Activated CD4-positive, alpha-beta T cell treated with anti-CD3 and anti-CD28 coated beads for 36 hours (primary cell): ENCODE measurements around the gene KRT84. TPM values are rescaled to one million over a fixed set of nuclear protein-coding genes. Genes with fewer than 3 reads are reported as not detected.
A peak's percentile ranks its signal among the peaks of the same experiment; 100 is the strongest.

Source experiments
- ATAC-seq: fragments of 200-7000 bp; cut with Tn5 transposase; one replicate; pipeline ENCODE4 v1.10.0; 2021; ENCODE audit warnings: mild to moderate bottlenecking, moderate library complexity
- CTCF ChIA-PET: fragments of 350-600 bp; sonication (Branson Sonifier 250); formaldehyde crosslinking; loops from one replicate; lab custom pipeline; 2021; ENCODE audit warnings: antibody characterized with exemption; lab: Charles Lee
- POLR2A ChIA-PET: fragments of 350-600 bp; sonication (Branson Sonifier 250); formaldehyde crosslinking; loops from one replicate; lab custom pipeline; 2021; ENCODE audit warnings: antibody characterized with exemption, inconsistent platforms; lab: Charles Lee
- DNase-seq: peaks from one replicate; pipeline ENCODE4 v3.0.0-alpha.2; 2020
- H3K27ac Mint-ChIP-seq: one replicate; pipeline ENCODE4 v1.8.0; 2021; ENCODE audit warnings: mixed read lengths
- H3K27me3 Mint-ChIP-seq: one replicate; pipeline ENCODE4 v1.8.0; 2021; ENCODE audit warnings: mixed read lengths
- H3K36me3 Mint-ChIP-seq: one replicate; pipeline ENCODE4 v1.8.0; 2021; ENCODE audit warnings: low read depth, mixed read lengths
- H3K4me1 Mint-ChIP-seq: one replicate; pipeline ENCODE4 v1.8.0; 2021; ENCODE audit warnings: mixed read lengths
- H3K4me3 Mint-ChIP-seq: one replicate; pipeline ENCODE4 v1.8.0; 2021; ENCODE audit warnings: mild to moderate bottlenecking, moderate library complexity, mixed read lengths
- H3K9me3 Mint-ChIP-seq: one replicate; pipeline ENCODE4 v1.8.0; 2021; ENCODE audit warnings: low read depth, mixed read lengths
- intact Hi-C, 2 experiments: fragments of 100-400 bp; cut with DNase I in 1 of 2; cut with micrococcal nuclease in 1 of 2; formaldehyde crosslinking; loops; one replicate each; pipeline versions ENCODE4 v1.14.2 to v1.15.1; 2022 to 2024; cut with DNase I, micrococcal nuclease
- total RNA-seq, 2 experiments: library from RNA; stranded (reverse); gene quantifications; one replicate each; pipeline ENCODE4 v1.2.3, GENCODE V29; 2021

KRT84 gene
- total RNA-seq, 2 experiments from 2014 or later, result not detected

DNA sequence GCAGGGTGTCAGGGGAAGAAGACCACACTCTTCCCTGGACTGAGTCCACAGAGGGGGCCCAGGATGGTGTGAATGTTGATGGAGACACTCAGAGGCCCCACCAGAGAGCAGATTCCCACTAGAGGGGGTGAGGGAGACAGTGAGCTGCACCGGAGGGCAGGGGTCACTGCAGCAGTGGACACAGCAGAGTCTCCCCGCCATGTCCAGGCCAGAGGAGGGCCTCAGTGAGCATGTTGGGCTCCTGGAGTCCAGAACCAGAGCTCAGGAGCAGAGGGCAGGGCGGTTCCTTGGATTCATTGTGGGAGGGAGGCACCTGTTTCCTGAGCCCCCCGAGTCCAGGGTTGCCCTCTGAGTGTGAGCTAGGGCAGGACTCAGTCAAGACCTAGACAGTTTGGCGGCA lies 22.5 kb upstream of the KRT84 start:
- POLR2A ChIA-PET, result no interaction called here
- ATAC-seq (no peak), DNase-seq (no peak)
- no peaks in the 10 kb centered on the region for H3K27me3 Mint-ChIP-seq
- H3K9me3 Mint-ChIP-seq, result no peaks in the 10 kb centered on the region
- no peaks in the 10 kb centered on the region for H3K36me3 Mint-ChIP-seq
- H3K4me3 Mint-ChIP-seq, result no peak overlapping the region
- no peak overlapping the region for H3K27ac Mint-ChIP-seq
- CTCF ChIA-PET, result interaction anchor here (0.8 kb wide), 1 partner anchor 355 kb away, joined by 3 read pairs; no protein-coding TSS in a partner anchor
- intact Hi-C loops, result no loop called here
- no peaks in the 10 kb centered on the region for H3K4me1 Mint-ChIP-seq

GRCh38 chr12:52405922-52406385 lies 20.5 kb upstream of the KRT84 start, which contains the start of gene KRT82:
Gene KRT82, minus strand, starts transcription at chr12:52406335. Its CDS starts 58 bp downstream, at chr12:52406277.
- Mint-ChIP-seq H3K9me3 (no peaks in the 10 kb centered on the region), H3K27ac (no peak within 1 kb of the TSS), H3K4me3 (no peak within 1 kb of the TSS), H3K36me3 (no peaks in the 10 kb centered on the region), H3K4me1 (no peaks in the 10 kb centered on the region), H3K27me3 (no peaks in the 10 kb centered on the region)
- DNase-seq, result no peak
- POLR2A ChIA-PET, result no interaction called here
- intact Hi-C loops, result no loop called here
- CTCF ChIA-PET, result no interaction called here
- no peak for ATAC-seq

DNA sequence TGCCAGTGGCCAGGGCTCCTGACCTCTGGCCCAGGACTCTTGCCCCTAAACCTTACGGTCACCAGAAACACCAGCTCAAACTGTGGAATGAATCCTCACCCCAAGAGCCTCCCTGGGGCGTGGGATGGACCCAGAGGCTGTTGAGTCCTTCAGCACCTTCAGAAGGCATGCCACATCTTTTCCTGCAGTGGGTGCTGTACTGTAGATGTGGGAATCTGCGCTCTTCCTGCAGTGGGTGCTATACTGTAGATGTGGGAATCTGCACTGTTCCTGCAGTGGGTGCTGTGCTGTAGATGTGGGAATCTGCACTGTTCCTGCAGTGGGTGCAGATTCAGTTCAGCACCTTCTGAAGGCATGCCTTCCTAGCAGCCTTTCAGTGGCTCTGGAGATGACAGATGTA lies 19.5 kb upstream of the KRT84 start:
- intact Hi-C loops, result no loop called here
- H3K36me3 Mint-ChIP-seq, result no peaks in the 10 kb centered on the region
- no peak overlapping the region for H3K4me3 Mint-ChIP-seq
- no peaks in the 10 kb centered on the region for H3K4me1 Mint-ChIP-seq
- H3K9me3 Mint-ChIP-seq, result no peaks in the 10 kb centered on the region
- no peaks in the 10 kb centered on the region for H3K27me3 Mint-ChIP-seq
- ATAC-seq (no peak), DNase-seq (no peak)
- POLR2A ChIA-PET, result no interaction called here
- CTCF ChIA-PET, result no interaction called here
- no peak overlapping the region for H3K27ac Mint-ChIP-seq

DNA sequence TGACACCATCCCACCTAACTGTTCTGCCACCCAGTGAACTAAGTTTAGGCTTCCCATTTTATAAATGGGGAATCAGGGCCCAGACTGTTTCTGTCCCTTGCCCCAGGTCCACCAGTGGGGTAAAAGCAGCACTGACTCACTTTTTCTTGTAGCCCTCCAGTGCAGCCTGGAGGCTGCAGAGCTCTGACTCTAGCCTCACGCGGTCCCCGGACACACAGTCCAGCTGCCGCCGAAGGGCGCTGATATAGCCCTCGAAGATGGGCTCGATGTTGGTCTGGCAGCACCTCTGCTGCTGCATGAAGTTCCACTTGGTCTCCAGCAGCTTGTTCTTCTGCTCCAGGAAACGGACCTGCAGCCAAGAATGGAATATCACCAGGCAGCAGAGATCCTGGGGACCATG lies 18.1 kb upstream of the KRT84 start:
- ATAC-seq (no peak), DNase-seq (no peak)
- Mint-ChIP-seq H3K36me3 (no peaks in the 10 kb centered on the region), H3K27me3 (no peaks in the 10 kb centered on the region), H3K27ac (no peak overlapping the region), H3K9me3 (no peaks in the 10 kb centered on the region), H3K4me1 (no peaks in the 10 kb centered on the region), H3K4me3 (no peak overlapping the region)
- ChIA-PET POLR2A (no interaction called here), CTCF (no interaction called here)
- intact Hi-C loops, result no loop called here

DNA sequence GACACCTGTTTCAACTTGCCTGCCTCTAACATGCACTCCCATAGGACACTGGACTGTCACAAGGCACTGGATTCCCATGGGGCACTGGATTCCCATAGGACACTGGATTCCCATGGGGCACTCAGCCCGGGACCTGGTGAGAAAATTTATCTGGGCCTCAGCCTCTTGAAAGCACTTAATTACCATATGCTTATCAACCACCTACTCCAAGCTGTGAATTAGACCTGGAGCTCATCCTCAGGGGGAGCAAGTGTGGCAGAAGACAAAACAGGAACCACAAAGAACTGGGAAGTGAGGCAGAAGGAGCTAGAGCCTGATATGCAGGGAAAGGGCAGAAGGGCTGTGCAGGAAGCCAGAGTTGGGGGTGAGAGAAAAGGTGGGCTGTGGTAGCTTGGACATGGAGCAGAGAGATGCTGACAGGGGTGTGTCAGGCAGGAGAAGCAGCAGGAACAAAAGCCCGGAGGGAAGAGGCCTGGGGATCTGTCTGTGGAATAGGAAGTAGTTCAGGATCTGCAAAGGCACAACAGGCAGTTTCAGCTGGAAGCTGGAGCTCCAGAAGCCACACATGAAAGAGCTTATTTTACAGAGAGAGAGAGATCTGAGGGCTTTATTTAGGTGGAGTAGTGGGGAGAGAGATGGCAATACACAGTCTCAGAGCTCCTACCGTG lies 17.6 kb upstream of the KRT84 start:
- H3K27ac Mint-ChIP-seq, result no peak overlapping the region
- H3K4me3 Mint-ChIP-seq, result no peak overlapping the region
- no peak for ATAC-seq
- ChIA-PET CTCF (no interaction called here), POLR2A (no interaction called here)
- intact Hi-C loops, result no loop called here
- no peaks in the 10 kb centered on the region for H3K27me3 Mint-ChIP-seq
- H3K9me3 Mint-ChIP-seq, result no peaks in the 10 kb centered on the region
- no peak for DNase-seq
- no peaks in the 10 kb centered on the region for H3K36me3 Mint-ChIP-seq
- H3K4me1 Mint-ChIP-seq, result no peaks in the 10 kb centered on the region

GRCh38 chr12:52402377-52402776 lies 16.9 kb upstream of the KRT84 start:
- Mint-ChIP-seq H3K27me3 (no peaks in the 10 kb centered on the region), H3K9me3 (no peaks in the 10 kb centered on the region), H3K4me1 (no peaks in the 10 kb centered on the region), H3K36me3 (no peaks in the 10 kb centered on the region), H3K4me3 (no peak overlapping the region), H3K27ac (no peak overlapping the region)
- DNase-seq (no peak), ATAC-seq (no peak)
- POLR2A ChIA-PET, result no interaction called here
- CTCF ChIA-PET, result no interaction called here
- intact Hi-C loops, result no loop called here

DNA sequence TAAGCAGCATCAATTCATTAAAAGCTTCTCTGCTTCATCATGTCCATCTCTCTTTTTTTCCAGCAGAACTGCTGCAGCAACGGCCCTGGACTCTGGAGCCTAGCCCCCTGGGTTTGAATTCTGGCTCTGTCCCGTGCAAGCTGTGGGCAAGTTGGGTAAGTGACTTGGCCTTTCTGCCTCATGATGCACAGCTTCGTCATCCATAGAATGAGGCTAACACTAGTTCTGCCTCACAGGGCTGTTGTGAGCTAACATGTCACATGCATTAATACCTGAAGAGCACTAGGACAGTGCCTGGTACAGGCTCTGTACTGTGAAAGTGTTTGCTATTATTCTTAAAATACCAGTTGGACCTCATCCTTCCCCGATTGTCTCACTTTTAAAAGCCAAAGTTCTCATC lies 16.5 kb upstream of the KRT84 start:
- DNase-seq, result no peak
- Mint-ChIP-seq H3K27ac (no peak overlapping the region), H3K9me3 (no peaks in the 10 kb centered on the region), H3K27me3 (peaks cover 1% of the 10 kb centered on the region), H3K36me3 (no peaks in the 10 kb centered on the region), H3K4me3 (no peak overlapping the region), H3K4me1 (no peaks in the 10 kb centered on the region)
- intact Hi-C loops, result no loop called here
- ATAC-seq, result no peak
- ChIA-PET POLR2A (no interaction called here), CTCF (interaction anchor here (0.9 kb wide), 1 partner anchor 28 kb away, joined by 4 read pairs; no protein-coding TSS in a partner anchor)

- peaks cover 3% of the 10 kb centered on the region for H3K27me3 Mint-ChIP-seq
- ChIA-PET POLR2A (no interaction called here), CTCF (interaction anchor here (0.9 to 1.3 kb wide), 2 partner anchors 18 to 28 kb away, joined by 4 read pairs; no protein-coding TSS in a partner anchor)
- H3K4me1 Mint-ChIP-seq, result no peaks in the 10 kb centered on the region
- H3K36me3 Mint-ChIP-seq, result no peaks in the 10 kb centered on the region
- no peak for ATAC-seq
- H3K9me3 Mint-ChIP-seq, result no peaks in the 10 kb centered on the region
- no peak overlapping the region for H3K4me3 Mint-ChIP-seq
- no peak overlapping the region for H3K27ac Mint-ChIP-seq
- DNase-seq, result no peak
- intact Hi-C loops, result no loop called here
These were observed 16.1 kb upstream of the KRT84 start for GRCh38 chr12:52401526-52401925.

DNA sequence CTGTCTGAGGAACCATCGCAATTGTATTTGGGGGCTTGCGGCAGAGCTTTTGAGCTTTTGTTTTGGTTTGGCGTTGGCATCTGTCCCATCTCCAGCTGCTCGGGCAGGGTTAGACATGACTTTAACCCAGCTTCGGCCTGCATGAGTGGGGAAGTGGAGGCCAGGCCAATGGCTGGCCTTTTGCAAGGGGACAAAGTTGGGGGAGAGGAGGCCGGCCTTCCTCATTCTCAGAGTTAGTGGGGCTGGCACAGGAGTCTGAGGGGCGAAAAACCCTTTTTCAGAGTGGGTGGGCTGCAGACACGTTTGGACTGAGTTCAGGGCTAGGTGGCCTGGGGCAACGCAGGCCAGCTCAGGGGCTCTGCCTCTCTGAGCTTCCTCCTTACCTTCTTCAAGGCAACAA lies 15.5 kb upstream of the KRT84 start:
- no peaks in the 10 kb centered on the region for H3K36me3 Mint-ChIP-seq
- no peak overlapping the region for H3K4me3 Mint-ChIP-seq
- DNase-seq, result no peak
- no peaks in the 10 kb centered on the region for H3K4me1 Mint-ChIP-seq
- no peak for ATAC-seq
- ChIA-PET POLR2A (no interaction called here), CTCF (interaction anchor here (0.9 to 1.3 kb wide), 3 partner anchors 17 to 580 kb away, joined by 4 to 6 read pairs (median 4); no protein-coding TSS in a partner anchor)
- H3K27ac Mint-ChIP-seq, result no peak overlapping the region
- no peaks in the 10 kb centered on the region for H3K9me3 Mint-ChIP-seq
- intact Hi-C loops, result no loop called here
- peaks cover 3% of the 10 kb centered on the region for H3K27me3 Mint-ChIP-seq

- no peaks in the 10 kb centered on the region for H3K9me3 Mint-ChIP-seq
- no peak overlapping the region for H3K27ac Mint-ChIP-seq
- intact Hi-C loops, result loop anchor here in 1 of 2 experiments (10.0 kb wide), 1 partner anchor 105 kb away; no protein-coding TSS in a partner anchor
- peaks cover 3% of the 10 kb centered on the region for H3K27me3 Mint-ChIP-seq
- no peaks in the 10 kb centered on the region for H3K4me1 Mint-ChIP-seq
- H3K36me3 Mint-ChIP-seq, result no peaks in the 10 kb centered on the region
- CTCF ChIA-PET, result interaction anchor here (1.1 to 1.5 kb wide), 2 partner anchors 27 to 581 kb away, joined by 6 read pairs; no protein-coding TSS in a partner anchor
- DNase-seq (no peak), ATAC-seq (no peak)
- H3K4me3 Mint-ChIP-seq, result no peak overlapping the region
- POLR2A ChIA-PET, result no interaction called here
These were observed 14.3 kb upstream of the KRT84 start for GRCh38 chr12:52399756-52400155.

- ATAC-seq (peak; percentile 58), DNase-seq (peak; percentile 15)
- Mint-ChIP-seq H3K9me3 (no peaks in the 10 kb centered on the region), H3K27ac (no peak overlapping the region), H3K36me3 (no peaks in the 10 kb centered on the region), H3K4me3 (no peak overlapping the region), H3K4me1 (no peaks in the 10 kb centered on the region), H3K27me3 (peaks cover 3% of the 10 kb centered on the region)
- intact Hi-C loops, result loop anchor here in 1 of 2 experiments (10.0 kb wide), 1 partner anchor 107 kb away; no protein-coding TSS in a partner anchor
- ChIA-PET POLR2A (interaction anchor here (0.7 kb wide), 1 partner anchor 370 kb away, joined by 6 read pairs; no protein-coding TSS in a partner anchor), CTCF (interaction anchor here (0.6 to 1.3 kb wide), 3 partner anchors 14 to 30 kb away, joined by 3 to 5 read pairs (median 3); no protein-coding TSS in a partner anchor)
These were observed 12.7 kb upstream of the KRT84 start for GRCh38 chr12:52398176-52398575.

DNA sequence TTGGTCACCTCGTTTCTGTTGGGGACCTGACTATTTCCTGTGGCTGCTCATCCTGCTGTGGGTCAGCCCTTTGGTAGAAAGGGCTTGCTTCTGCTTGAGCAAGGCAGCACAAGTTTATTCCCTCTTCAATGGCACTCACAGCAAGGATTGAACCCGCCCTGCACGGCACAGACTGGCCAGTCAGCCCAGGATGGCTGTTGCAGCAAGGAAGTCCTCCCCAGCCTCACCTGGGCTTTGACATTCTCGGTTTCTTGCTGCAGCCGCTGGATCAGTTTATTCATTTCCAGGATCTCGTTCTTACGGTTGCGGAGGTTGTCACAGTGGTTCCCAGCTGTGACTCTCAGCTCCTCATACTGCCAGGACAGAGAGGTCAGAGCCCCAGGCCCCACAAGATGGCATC lies 11.2 kb upstream of the KRT84 start:
- no peak for DNase-seq
- H3K9me3 Mint-ChIP-seq, result no peaks in the 10 kb centered on the region
- H3K27me3 Mint-ChIP-seq, result peaks cover 5% of the 10 kb centered on the region
- ChIA-PET CTCF (interaction anchor here (0.6 to 1.6 kb wide), 3 partner anchors 12 to 25 kb away, joined by 3 to 4 read pairs (median 3); partner anchors contain the start of gene KRT84), POLR2A (no interaction called here)
- intact Hi-C loops, result loop anchor here in 1 of 2 experiments (10.0 kb wide), 1 partner anchor 108 kb away; no protein-coding TSS in a partner anchor
- no peak overlapping the region for H3K27ac Mint-ChIP-seq
- no peak for ATAC-seq
- H3K4me3 Mint-ChIP-seq, result no peak overlapping the region
- H3K36me3 Mint-ChIP-seq, result no peaks in the 10 kb centered on the region
- no peaks in the 10 kb centered on the region for H3K4me1 Mint-ChIP-seq
